ENCODE measurements around the gene KLF7. TPM values are rescaled to one million over a fixed set of nuclear protein-coding genes. Genes with fewer than 3 reads are reported as not detected.
A peak's percentile ranks its signal among the peaks of the same experiment; 100 is the strongest.

KLF7 gene
- total and polyA plus RNA-seq, 2 donors (not counting 1 experiment from before 2014, with no cell fraction given): 12.9 to 21.0 TPM

DNA sequence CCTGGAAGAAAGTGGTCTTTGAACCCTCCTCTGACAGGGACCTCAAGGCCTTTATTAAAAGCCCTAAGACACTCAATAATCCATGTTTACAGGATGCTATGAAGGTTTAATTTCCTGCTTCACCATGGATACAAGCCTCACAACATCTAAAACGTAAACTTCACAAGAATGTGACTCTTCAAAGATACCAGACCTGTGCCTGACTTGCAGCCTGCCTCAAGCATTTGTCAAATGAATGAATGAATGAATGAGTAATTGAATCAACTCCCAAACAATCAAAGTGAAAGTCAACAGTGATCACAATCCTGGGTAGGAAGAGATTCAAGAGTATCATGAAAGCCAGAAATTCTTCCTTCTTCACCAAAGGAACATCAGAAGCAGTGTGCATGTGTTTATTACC, 30.4 kb downstream of the KLF7 start:
- Histone ChIP-seq H3K4me3 (replicated peaks in 1 of 4; ENCODE audit: control extremely low read depth in 1 of 4, insufficient read depth in 1 of 4, low read depth in 3 of 4, low read length in 4 of 4) (no peak overlapping the region), H3K9ac (ENCODE audit: insufficient read depth, low read length) (no peak overlapping the region), H3K4me2 (ENCODE audit: extremely low read depth, insufficient read depth, low read length) (no peak overlapping the region), H4K20me1 (ENCODE audit: control insufficient read depth, extremely low read depth, insufficient read depth, low read length) (no peaks in the 10 kb centered on the region), H3K79me2 (ENCODE audit: control insufficient read depth, insufficient read depth, low read length) (peaks cover 81% of the 10 kb centered on the region), H2AFZ (ENCODE audit: low read length) (no peak overlapping the region), H3K27ac (ENCODE audit: insufficient read depth, low read length) (peak overlapping the region; percentile 39), H3K9me3 (ENCODE audit: control insufficient read depth, insufficient read depth, low read depth, low read length) (no peaks in the 10 kb centered on the region), H3K27me3 (ENCODE audit: control insufficient read depth, insufficient read depth, low read length) (no peaks in the 10 kb centered on the region), H3K36me3 (ENCODE audit: control insufficient read depth, insufficient read depth, low read length) (no peaks in the 10 kb centered on the region), H3K4me1 (ENCODE audit: control insufficient read depth, extremely low read depth, insufficient read depth, low read length) (peaks cover 24% of the 10 kb centered on the region)
- TF ChIP-seq CTCF (conservative IDR thresholded peaks at IDR 0.05 in 1 of 2, IDR thresholded peaks at IDR 0.05 in 1 of 2; ENCODE audit: low read depth in 1 of 2, low read length in 2 of 2) (no peak), EZH2 (IDR thresholded peaks at IDR 0.05; ENCODE audit: low read length, missing control alignments) (no peak)
- peak; percentile 35 to 47 for DNase-seq (ENCODE audit: low read depth in 2 of 2)

- no peak for TF ChIP-seq EZH2 (IDR thresholded peaks at IDR 0.05; ENCODE audit: low read length, missing control alignments)
- no peak for TF ChIP-seq CTCF (conservative IDR thresholded peaks at IDR 0.05 in 1 of 2, IDR thresholded peaks at IDR 0.05 in 1 of 2; ENCODE audit: low read depth in 1 of 2, low read length in 2 of 2)
- Histone ChIP-seq H3K9me3 (ENCODE audit: control insufficient read depth, insufficient read depth, low read depth, low read length) (no peaks in the 10 kb centered on the region), H3K36me3 (ENCODE audit: control insufficient read depth, insufficient read depth, low read length) (no peaks in the 10 kb centered on the region), H4K20me1 (ENCODE audit: control insufficient read depth, extremely low read depth, insufficient read depth, low read length) (no peaks in the 10 kb centered on the region), H3K27me3 (ENCODE audit: control insufficient read depth, insufficient read depth, low read length) (no peaks in the 10 kb centered on the region), H3K4me3 (replicated peaks in 1 of 4; ENCODE audit: control extremely low read depth in 1 of 4, insufficient read depth in 1 of 4, low read depth in 3 of 4, low read length in 4 of 4) (peak overlapping the region in 2 of 4 experiments; percentile 9 to 22), H3K4me1 (ENCODE audit: control insufficient read depth, extremely low read depth, insufficient read depth, low read length) (peaks cover 24% of the 10 kb centered on the region), H3K4me2 (ENCODE audit: extremely low read depth, insufficient read depth, low read length) (peak overlapping the region; percentile 74), H3K79me2 (ENCODE audit: control insufficient read depth, insufficient read depth, low read length) (peaks cover 86% of the 10 kb centered on the region), H3K9ac (ENCODE audit: insufficient read depth, low read length) (no peak overlapping the region), H3K27ac (ENCODE audit: insufficient read depth, low read length) (peak overlapping the region; percentile 39), H2AFZ (ENCODE audit: low read length) (no peak overlapping the region)
- peak; percentile 95 to 99 for DNase-seq (ENCODE audit: low read depth in 2 of 2)
Measured at GRCh38 chr2:207133820-207134519, 31.8 kb downstream of the KLF7 start.

DNA sequence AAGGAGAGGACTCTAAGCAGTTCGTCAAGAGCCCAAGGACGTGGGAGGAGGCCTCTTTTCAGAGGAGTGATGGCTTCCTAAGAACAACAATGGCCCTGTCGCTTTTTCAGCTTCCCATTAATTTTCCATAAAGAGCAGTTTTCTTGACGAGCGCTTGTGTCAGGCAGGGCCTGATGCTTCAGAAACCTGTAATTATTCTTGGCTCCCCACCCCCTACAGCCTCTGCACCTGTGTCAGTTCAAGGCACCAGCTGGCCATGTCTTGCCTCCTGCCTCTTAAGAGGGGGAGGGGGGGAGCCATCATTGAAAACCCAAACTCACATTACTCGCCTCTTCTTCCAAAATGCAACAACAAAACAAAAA, 32.3 kb downstream of the KLF7 start:
- Histone ChIP-seq H3K36me3 (ENCODE audit: control insufficient read depth, insufficient read depth, low read length) (no peaks in the 10 kb centered on the region), H3K4me1 (ENCODE audit: control insufficient read depth, extremely low read depth, insufficient read depth, low read length) (peaks cover 24% of the 10 kb centered on the region), H3K4me3 (replicated peaks in 1 of 4; ENCODE audit: control extremely low read depth in 1 of 4, insufficient read depth in 1 of 4, low read depth in 3 of 4, low read length in 4 of 4) (peak overlapping the region in 2 of 4 experiments; percentile 9 to 22), H3K9me3 (ENCODE audit: control insufficient read depth, insufficient read depth, low read depth, low read length) (no peaks in the 10 kb centered on the region), H3K27ac (ENCODE audit: insufficient read depth, low read length) (peak overlapping the region; percentile 39), H3K79me2 (ENCODE audit: control insufficient read depth, insufficient read depth, low read length) (peaks cover 86% of the 10 kb centered on the region), H4K20me1 (ENCODE audit: control insufficient read depth, extremely low read depth, insufficient read depth, low read length) (no peaks in the 10 kb centered on the region), H3K9ac (ENCODE audit: insufficient read depth, low read length) (no peak overlapping the region), H3K4me2 (ENCODE audit: extremely low read depth, insufficient read depth, low read length) (peak overlapping the region; percentile 70), H2AFZ (ENCODE audit: low read length) (no peak overlapping the region), H3K27me3 (ENCODE audit: control insufficient read depth, insufficient read depth, low read length) (no peaks in the 10 kb centered on the region)
- TF ChIP-seq EZH2 (IDR thresholded peaks at IDR 0.05; ENCODE audit: low read length, missing control alignments): no peak
- no peak for TF ChIP-seq CTCF (conservative IDR thresholded peaks at IDR 0.05 in 1 of 2, IDR thresholded peaks at IDR 0.05 in 1 of 2; ENCODE audit: low read depth in 1 of 2, low read length in 2 of 2)
- no peak for DNase-seq (ENCODE audit: low read depth in 2 of 2)

Measured in fibroblast of lung (primary cell).